ENCODE data around the gene CD300E. TPM values are rescaled to one million over a fixed set of nuclear protein-coding genes. Genes with fewer than 3 reads are reported as not detected.
"Not testable (repeated sequence)": the region's sequence is repeated elsewhere in the genome, so short reads cannot be mapped to it uniquely, and the experiment has no call there.

The CD300E gene
- total RNA-seq, 1 donor from 2014 or later, result not detected

DNA sequence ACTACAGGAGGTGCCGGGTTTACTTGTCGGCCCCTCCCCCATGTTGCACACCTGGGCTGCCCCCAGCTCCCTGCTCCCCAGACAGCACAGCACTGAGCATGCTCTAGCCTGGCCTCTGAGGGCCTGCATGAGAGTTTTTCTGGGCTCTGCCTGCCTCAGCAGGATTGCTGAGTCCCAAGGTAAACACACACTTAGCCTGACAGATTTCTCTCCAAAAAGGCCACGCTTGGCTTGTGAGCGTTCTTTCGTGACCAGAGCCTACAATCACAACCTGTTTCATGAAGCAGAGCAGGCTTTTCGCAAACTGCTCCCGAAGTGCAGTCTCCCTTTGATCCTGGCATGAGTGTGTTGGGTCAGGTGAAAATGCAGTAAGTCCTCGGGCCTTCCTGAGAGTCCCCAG lies 9.8 kb upstream of the CD300E start:
- peak; percentile 27 for DNase-seq

DNA sequence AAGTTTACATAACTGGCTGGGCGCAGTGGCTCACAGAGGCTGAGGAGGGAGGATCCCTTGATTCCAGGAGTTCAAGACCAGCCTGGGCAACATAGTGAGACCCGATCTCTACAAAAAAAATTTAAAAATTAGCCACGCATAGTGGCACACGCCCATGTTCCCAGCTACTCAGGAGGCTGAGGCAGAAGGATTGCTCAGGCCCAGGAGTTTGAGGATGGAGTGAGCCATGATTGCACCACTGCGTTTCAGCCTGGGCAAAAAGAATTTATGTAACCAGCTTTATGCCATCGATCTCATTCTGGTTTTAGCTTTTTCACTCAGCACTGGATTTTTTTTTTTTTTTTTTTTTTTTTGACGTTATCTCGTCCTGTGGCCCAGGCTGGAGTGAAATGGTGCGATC lies 9.1 kb upstream of the CD300E start:
- no peak for DNase-seq

DNA sequence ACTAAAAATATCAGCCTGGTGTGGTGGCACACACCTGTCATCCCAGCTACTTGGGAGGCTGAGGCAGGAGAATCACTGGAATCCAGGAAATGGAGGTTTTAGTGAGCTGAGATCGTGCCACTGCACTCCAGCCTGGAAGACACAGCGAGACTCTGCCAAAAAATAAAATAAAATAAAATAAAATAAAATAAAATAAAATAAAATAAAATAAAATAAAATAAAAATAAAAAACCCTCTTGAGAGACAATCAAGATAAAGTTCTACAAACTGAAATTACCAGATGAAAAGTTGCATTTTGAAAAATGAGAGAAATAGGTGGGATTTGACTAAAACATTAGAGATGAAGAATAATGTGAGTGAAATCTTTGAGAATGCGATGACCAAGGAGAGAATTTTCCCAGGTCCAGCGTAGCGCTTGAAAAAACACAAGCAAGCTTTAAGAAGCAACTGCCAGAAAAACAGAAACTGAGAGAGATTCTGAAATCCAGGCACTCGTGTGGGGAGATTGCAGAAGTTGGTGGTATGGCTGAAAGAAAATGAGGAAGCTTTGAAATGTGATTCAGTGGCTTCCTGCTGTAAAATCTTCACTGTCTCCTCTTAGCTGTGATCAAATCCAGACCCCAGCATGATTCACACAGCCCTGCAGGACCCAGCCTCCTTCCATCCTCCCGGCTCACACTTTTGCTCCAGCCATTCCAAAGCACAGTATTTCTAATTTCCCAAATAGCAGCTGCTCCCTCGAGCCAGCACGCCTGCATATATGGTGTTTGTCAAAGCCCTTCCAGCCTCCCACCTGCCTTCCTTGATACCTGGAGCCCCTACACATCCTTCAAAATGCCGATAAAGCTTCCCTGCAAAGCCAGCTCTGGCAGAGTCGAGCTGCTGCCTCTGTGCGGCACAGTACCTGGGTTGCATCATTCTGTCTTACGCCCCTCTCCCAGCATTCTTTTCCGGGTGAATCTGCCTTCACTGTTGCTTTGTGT lies 8.2 kb upstream of the CD300E start:
- DNase-seq, result peak; percentile 54

DNA sequence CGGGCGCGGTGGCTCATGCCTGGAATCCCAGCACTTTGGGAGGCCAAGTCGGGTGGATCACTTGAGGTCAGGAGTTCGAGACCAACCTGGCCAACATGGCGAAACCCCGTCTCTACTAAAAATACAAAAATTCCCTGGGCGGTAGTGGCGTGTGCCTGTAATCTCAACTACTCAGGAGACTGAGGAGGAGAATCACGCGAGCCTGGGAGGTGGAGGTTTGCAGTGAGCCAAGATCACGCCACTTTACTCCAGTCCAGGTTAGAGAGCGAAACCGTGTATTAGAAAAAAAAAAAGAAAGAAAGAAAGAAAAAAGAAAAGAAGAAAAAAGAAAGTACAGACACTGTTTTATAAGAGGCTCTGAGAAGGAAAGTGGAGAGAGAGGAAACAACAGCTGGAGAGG lies 6.7 kb upstream of the CD300E start:
- DNase-seq, result not testable (repeated sequence)

DNA sequence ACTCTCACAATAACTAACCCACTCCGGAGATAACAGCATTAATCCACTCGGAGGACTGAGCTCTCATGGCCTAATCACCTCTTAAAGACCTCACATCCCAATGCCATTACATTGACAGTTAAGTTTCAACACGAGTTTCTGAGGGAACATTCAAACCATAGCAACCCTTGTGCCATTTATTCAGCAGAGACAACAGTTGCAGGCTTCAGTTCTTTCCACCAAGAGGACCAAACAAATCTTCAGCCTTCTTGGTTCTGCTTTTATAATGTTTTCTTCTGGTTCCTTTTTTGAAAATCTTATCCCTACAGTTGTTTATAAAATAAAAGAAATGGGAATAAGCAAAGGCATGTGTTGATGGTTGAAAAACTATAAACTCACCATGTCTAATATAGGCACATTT lies 2.1 kb upstream of the CD300E start:
- DNase-seq, result no peak

DNA sequence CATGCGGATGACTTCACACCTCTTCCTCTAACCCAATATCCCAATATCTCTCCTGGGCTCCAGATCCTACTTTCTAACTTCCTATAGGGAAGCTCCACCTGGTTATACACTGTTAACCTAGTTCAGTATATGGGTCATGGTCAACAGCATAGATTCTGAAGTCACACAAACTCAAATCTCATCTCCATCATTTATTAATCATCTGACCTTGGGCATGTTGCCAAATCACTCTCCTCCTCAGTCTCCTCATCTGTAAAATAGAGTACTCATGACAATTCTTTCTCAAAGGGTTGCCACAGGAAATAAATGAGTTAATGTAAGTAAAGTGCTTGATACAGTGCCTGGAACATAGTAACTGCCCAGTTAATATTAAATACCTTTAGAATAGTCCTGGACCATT lies 593 bp upstream of the CD300E start:
- no peak for DNase-seq

DNA sequence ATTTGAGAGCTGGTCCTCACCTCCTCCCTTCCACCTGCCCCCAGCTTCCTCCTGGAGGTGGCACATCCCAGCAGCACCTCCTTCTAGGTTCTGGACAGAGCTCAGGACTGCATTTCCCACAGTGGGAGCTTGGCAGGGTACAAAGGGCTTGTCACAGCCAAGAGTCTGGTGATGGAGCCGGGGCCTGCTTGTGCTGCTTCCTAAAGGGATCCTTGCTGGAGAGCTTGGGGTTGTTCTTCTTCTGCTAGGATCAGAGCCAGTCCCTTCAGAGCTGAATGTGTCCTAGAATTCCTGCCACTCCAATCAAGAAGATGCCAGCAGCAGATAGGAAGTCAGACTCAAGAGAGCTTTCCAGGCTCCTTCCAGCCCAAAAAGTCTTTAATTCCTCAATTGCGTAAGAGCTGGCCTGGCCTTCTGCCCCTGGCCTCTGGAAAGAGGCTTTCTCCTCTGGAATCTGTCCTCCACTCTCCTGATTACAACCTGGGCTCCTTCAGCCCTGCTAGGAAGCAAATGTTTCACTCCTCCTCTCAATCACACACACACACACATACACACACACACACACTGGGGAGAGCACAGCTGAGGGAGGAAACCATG lies 4.4 kb downstream of the CD300E start:
- no peak for DNase-seq

DNA sequence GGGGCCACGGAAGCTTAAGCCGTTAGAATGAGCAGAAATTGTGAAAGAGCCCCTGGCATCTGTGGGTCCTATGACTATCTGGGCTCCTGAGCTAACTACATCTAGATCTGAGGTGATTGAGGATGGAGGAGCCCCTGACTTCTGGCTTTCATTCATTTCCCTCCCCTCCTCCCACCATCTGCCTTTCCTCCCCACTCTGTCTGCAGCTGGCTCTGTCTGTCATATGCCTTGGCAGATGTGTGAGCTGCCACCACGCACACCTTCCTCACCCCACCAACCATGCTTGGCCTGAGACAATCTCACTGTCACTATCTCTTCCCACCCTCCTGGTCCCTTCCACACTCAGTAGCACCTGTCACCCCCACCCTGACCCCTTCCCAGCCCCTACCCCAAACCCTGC lies 5.1 kb downstream of the CD300E start:
- DNase-seq, result peak; percentile 77

DNA sequence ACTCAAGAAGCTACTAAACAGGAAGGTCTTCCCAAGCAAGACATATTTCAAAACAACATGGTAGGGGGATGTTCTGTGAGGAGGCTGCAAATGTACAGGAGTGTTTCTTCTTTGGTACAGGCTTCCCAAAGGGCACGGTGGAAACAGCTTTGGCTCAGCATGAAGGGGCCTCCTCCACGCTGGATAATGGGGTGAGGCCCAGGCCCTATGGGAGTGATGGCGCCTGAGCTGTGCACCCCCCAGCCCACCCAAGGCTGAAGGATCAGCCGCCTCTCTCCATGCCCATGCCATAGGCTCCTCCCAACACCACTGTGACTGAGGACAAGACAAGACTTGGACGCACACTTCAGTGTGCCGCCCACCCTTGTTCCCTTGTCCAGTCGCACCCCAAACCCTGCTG lies 6.8 kb downstream of the CD300E start:
- DNase-seq, result no peak

DNA sequence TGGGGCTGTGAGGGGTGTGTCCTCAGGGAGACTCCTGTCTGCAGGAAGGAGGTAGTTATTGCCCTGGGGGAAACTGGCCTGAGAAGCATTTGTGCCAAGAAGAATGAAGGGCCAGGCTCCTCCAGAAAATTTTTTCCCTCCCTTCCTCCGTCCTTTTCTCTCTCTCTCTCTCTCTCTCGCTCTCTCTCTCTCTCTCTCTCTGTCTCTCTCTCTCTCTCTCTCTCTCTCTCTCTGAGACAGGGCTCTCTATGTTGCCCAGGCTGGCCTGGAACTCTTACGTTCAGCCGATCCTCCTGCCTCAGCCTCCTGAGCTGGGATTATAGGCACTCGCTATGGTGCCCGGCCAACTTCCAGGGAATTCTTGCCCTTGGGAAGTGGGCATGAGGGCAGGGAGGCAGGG lies 11.5 kb downstream of the CD300E start:
- no peak for DNase-seq

DNA sequence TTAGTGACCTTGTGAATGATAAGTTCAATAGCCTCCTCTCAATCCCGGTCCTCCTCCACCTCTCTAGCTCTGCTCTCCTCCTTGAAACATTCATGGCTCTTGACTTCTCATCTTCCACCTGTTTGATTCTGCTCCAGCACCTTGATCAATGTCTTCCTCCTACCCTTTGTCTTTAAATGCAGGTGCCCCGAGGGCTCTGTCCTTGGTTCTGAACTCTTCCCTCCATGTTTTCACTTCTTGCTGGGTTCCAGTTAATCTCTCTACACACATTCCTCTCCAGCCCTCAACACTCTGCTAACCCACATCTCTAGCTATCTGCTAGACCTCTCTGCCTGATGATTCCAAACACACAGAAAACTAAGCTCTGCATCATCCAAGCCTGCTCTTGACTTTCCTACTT lies 13.4 kb downstream of the CD300E start:
- DNase-seq, result no peak

DNA sequence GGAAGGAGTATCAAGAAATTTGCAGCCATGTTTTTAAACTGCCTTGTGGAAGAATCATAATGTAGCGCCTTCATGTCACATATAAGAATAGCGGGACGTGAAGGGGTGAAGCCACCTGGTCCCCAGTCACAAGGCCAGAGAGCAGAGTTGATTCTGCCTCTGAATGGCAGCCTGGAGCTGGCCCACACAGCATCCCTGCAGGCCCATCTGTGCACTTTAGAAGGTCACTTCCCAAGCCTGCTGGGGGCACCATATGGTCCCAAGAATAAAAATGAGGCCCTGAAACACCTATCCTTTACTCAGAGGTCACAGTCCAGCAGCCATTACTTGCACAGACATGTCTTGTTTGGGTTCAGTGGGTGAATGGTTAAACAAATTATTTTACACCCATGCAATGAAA lies 15.0 kb downstream of the CD300E start:
- no peak for DNase-seq

DNA sequence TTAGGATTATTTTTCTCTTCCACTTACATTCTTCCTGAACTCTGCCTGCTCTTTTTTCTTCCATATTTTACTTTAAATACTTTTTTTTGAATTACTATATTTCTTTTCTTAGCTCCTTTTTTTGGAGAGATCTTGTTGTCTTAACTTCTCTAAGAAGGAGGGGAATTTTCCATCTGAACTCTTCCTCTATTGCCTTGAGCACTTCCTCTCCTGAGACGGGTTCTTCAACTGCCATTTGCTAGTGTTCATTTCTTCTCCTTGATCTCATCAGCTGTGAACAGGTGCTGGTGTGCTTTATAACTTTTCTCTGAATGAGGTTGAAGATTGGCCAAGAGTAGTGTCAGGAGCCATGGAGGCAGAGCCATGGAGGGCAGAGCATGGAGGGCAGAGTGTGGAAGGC lies 16.3 kb downstream of the CD300E start:
- DNase-seq, result no peak

DNA sequence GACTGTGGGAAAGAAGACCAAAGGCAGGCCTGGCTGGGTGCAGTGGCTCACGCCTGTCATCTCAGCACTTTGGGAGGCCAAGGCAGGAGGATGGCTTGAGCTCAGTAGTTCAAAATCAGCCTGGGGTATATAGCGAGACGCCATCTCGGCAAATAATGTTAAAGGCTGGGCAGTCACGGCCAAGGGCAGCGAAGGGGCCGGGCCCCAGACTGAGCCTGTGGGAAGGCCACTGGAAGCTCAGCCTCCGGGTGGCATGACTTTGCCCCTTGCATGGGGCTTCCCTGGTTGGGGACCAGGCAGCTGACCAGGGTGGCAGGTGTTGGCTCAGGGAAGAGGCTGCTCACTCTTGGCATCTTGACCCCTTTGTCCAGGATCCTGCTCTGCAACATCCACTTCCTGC lies 17.5 kb downstream of the CD300E start:
- DNase-seq, result no peak

DNA sequence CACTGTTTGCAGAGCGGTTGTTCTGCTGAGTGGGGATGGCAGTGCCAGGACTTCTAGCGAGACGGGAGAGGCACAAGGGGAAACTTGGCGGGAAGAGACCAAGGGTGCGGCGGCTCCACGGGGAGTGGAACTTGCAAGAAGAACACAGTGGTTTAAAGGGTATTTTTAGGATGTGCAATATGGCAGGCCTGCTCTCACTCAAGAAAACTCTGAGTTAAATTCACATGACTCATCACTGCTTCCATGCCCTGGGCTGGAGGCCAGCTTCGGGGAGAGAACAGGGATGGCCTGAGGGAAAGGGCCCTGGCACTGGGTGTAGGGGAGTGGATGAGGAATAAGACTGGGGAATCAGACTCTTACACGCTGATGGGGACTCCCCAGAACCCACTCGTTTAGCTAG lies 18.2 kb downstream of the CD300E start:
- DNase-seq, result peak; percentile 34

DNA sequence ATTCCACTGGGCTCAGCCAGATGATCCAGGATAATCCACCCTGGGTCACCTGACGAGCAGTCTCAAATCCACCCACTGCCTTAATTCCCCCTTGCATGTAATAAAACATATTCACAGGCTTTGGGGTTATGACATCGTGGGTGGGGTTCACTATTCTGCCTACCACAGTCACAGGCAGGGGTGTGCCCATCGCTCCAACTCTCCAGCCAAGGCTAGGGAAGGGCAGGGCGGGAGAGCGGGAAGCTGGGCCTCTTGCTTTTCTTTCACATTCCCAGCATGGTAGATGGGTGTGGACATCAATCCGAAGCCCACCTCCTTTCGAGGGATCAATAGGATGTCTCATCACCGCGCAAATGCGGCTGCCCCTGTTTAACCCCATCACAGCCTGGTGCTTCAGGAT lies 18.8 kb downstream of the CD300E start:
- DNase-seq, result no peak

DNA sequence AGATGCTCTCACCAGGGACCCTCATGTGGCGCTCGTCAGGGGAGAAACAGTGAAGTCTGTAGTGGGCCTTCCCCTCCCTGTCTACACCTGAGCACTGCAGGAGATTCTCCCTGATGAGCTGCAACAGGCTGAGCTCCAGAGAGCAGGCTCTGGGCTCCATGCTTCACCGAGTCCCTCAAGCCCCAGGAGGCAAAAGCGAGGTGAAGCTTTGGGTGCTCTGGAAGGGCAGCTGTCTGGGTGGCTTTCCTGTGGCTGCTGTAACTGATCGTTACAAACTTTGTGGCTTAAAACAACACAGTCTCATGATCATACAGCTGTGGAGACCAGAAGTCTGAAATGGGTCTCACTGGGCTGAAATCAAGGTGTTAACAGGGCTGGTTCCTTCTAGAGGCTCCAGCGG lies 19.3 kb downstream of the CD300E start:
- no peak for DNase-seq

DNA sequence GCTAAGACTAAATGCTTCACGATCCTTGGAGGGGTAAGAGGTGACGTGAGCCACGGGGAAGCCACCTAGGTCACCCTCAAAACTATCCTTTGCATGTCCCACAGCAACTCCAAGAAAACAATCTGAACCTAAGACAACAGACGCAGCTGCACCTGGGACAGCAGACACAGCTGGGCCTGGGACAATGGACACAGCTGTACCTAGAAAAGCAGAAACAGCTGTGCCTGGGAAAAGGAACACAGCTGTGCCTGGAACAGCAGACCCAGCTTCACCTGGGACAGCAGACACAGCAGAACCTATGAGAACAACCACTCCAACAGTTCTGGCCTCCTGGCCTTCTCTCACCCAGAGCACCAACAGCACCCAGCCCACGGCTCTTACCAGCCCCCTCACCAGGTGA lies 19.8 kb downstream of the CD300E start:
- no peak for DNase-seq

DNA sequence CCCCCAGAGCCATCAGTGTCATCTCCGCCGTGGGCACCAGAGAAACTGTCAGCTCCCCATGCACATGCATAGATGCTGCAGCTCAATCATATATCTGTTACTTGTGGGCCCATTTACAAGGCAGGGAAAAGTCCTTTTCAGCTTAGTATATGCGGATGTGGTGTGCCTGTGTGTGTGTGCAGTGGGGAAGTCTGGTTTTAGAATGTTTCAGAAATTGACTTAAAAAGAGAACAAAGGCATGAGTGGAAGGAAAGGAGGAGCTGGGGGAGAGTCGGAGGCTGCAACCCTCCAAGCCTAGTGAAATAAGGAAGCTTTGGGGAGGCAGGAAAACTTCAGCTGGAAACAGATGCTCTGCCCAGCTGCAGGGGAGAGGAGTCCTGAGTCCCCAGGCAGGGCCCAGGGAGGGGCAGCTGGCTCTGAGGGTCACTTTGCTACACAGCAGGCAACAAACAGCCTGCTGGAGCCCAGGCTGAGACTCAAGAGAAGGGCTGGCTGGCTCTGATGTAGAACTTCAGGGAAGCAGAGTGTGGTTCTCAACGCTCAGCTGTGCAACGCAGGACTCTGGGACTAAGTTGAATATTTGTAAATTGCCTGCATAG lies 20.4 kb downstream of the CD300E start:
- DNase-seq, result no peak

DNA sequence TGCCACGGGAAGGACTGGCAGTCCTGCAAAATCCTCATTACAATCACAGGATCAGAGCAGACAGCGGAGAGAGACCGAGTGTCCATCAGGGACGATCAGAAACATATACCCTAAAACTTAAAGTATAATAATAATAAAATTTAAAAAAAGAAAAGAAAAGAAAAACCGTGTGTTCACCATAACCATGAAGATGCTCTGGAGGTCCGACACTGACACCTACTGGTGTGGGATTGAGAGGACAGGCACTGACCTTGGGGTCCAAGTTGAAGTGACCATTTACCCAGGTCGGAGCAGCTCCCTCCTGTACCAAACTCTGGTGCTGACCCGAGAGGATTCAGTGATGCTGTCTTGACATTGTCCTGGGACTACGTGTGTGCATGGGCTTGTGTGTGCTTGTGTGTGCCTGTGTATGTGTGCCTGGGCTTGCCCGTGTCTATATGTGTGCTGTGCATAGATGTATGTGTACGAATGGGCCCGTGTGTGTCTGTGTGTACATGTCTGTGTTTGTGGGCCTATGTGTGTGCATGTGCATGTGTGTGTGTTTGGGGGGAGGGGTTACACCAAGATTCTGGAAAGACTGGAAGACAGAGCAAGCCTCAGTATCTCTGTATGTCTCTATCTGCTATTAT lies 21.5 kb downstream of the CD300E start:
- peak; percentile 19 for DNase-seq

DNA sequence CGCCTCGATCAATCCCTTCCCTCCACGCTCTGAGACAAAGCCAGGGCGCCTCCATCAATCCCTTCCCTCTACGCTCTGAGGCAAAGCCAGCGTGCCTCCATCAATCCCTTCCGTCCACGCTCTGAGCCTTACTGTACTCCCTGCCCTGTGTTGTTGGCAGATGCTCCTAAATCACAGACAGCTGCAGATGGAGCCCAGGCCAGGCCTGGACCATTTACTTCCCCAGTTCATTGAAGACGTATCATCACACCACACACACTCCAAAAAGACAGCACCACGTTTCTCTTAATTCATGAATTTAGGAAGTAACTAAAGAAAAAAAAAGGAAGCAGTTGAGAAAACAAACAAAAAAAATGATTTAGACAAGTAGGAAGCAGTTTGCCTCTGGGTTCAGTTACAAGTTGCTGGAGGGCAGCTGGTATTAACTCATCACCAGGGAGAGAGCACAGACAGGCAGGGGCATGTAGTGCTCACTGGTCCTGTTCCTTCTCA lies 24.0 kb downstream of the CD300E start:
- peak; percentile 41 for DNase-seq

DNA sequence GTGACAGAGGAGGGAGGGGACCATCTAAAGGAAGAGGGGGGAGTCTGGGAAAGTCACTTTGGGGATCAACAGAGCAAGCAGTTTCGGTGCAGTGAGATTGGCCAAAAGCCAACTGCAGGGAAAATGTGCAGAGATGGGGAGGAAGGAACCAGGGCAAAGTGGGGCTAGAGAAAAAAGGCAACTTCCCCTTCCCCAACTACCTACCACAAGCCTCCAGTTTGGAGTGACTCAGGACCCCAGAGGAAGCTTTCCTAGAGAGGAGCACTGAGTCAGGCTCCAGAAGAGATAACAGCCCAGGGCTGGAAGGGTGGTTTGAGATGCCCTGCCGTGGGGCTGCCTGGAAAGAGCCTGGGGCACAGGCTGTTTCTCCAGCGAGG lies 24.5 kb downstream of the CD300E start:
- no peak for DNase-seq

Data from tongue (tissue), 2 donors.